ENCODE data around the gene MED22.
"Not testable (repeated sequence)": the region's sequence is repeated elsewhere in the genome, so short reads cannot be mapped to it uniquely, and the experiment has no call there.

The MED22 gene

GRCh38 chr9:133321411-133321935 lies 26.5 kb downstream of the MED22 start:
- Histone ChIP-seq H3K4me3 (ENCODE audit: low read length, poor library complexity, severe bottlenecking) (no peak overlapping the region), H3K4me2 (ENCODE audit: low read depth, low read length, poor library complexity, severe bottlenecking) (no peak overlapping the region), H3K9me3 (ENCODE audit: insufficient read depth, low read depth, low read length) (no peaks in the 10 kb centered on the region), H3K9ac (ENCODE audit: low read depth, low read length, poor library complexity, severe bottlenecking) (no peak overlapping the region), H2AFZ (ENCODE audit: low read length) (no peak overlapping the region), H3K36me3 (ENCODE audit: insufficient read depth, low read length) (no peaks in the 10 kb centered on the region), H3F3A (ENCODE audit: low read depth) (no peaks in the 10 kb centered on the region), H3K27me3 (ENCODE audit: insufficient read depth, low read length, poor library complexity, severe bottlenecking) (no peaks in the 10 kb centered on the region), H3K4me1 (ENCODE audit: insufficient read depth, low read length, poor library complexity, severe bottlenecking) (no peaks in the 10 kb centered on the region), H3K79me2 (ENCODE audit: insufficient read depth, low read length) (no peaks in the 10 kb centered on the region), H4K20me1 (ENCODE audit: insufficient read depth, low read length, poor library complexity, severe bottlenecking) (no peaks in the 10 kb centered on the region), H3K9me2 (replicated peaks; ENCODE audit: low read depth, low read length) (no peaks in the 10 kb centered on the region)
- TF ChIP-seq, protein P1, sequence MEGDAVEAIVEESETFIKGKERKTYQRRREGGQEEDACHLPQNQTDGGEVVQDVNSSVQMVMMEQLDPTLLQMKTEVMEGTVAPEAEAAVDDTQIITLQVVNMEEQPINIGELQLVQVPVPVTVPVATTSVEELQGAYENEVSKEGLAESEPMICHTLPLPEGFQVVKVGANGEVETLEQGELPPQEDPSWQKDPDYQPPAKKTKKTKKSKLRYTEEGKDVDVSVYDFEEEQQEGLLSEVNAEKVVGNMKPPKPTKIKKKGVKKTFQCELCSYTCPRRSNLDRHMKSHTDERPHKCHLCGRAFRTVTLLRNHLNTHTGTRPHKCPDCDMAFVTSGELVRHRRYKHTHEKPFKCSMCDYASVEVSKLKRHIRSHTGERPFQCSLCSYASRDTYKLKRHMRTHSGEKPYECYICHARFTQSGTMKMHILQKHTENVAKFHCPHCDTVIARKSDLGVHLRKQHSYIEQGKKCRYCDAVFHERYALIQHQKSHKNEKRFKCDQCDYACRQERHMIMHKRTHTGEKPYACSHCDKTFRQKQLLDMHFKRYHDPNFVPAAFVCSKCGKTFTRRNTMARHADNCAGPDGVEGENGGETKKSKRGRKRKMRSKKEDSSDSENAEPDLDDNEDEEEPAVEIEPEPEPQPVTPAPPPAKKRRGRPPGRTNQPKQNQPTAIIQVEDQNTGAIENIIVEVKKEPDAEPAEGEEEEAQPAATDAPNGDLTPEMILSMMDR (conservative IDR thresholded peaks at IDR 0.05; ENCODE audit: low read length) = no peak
- TF ChIP-seq EZH2phosphoT487 (IDR thresholded peaks at IDR 0.05; ENCODE audit: borderline replicate concordance) = no peak

DNA sequence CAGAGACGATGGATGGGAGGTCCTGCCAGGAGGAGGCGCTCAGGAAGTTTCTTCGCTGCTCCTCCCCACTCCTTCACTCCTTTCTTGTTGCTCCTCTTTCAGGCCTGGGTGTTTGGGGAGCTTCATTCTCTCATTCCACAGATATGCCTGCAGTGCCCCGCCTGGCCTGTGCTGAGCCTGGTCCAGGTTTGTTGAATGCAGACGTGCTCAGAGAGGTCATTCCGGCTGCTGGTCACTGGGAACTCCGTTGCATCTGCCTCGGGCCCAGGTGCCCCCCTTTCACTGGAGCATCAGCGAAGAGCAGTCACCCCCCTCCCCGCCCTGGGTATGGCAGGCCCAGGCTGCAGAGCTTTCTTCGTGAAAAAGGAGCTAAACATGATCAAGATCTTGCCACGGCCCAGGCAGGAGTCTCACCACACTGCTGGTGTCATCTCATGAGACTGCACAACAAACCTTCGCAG lies 27.5 kb downstream of the MED22 start:
- Histone ChIP-seq H2AFZ (ENCODE audit: low read length) (no peak overlapping the region), H3K9me3 (ENCODE audit: insufficient read depth, low read depth, low read length) (no peaks in the 10 kb centered on the region), H3K27me3 (ENCODE audit: insufficient read depth, low read length, poor library complexity, severe bottlenecking) (no peaks in the 10 kb centered on the region), H3K4me2 (ENCODE audit: low read depth, low read length, poor library complexity, severe bottlenecking) (no peak overlapping the region), H3K4me3 (ENCODE audit: low read length, poor library complexity, severe bottlenecking) (no peak overlapping the region), H3F3A (ENCODE audit: low read depth) (no peaks in the 10 kb centered on the region), H3K4me1 (ENCODE audit: insufficient read depth, low read length, poor library complexity, severe bottlenecking) (no peaks in the 10 kb centered on the region), H3K9me2 (replicated peaks; ENCODE audit: low read depth, low read length) (no peaks in the 10 kb centered on the region), H4K20me1 (ENCODE audit: insufficient read depth, low read length, poor library complexity, severe bottlenecking) (no peaks in the 10 kb centered on the region), H3K36me3 (ENCODE audit: insufficient read depth, low read length) (no peaks in the 10 kb centered on the region), H3K79me2 (ENCODE audit: insufficient read depth, low read length) (no peaks in the 10 kb centered on the region), H3K9ac (ENCODE audit: low read depth, low read length, poor library complexity, severe bottlenecking) (no peak overlapping the region)
- TF ChIP-seq, protein P1 (conservative IDR thresholded peaks at IDR 0.05; ENCODE audit: low read length) = no peak
- no peak for TF ChIP-seq EZH2phosphoT487 (IDR thresholded peaks at IDR 0.05; ENCODE audit: borderline replicate concordance)

DNA sequence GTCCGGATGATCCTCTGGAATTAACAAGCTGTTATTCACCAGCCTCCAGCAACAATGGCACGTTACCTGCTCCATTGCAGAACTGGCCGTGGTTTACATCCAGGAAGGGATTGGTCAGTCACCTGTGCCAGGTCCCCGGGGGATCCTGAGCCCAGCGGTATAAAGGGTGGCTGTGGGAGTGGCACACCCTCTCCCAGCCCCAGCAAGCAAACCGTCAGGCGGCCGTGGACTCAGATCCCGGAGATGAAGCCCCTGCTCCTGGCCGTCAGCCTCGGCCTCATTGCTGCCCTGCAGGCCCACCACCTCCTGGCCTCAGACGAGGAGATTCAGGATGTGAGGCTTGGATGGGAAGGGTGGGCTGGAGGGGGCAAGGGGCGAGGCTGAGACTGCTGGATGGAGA lies 30.4 kb downstream of the MED22 start:
- not testable (repeated sequence) for H3K4me2 ChIP-seq (ENCODE audit: low read depth, low read length, poor library complexity, severe bottlenecking); H3K4me1 ChIP-seq (ENCODE audit: insufficient read depth, low read length, poor library complexity, severe bottlenecking); H3K4me3 ChIP-seq (ENCODE audit: low read length, poor library complexity, severe bottlenecking); H3K79me2 ChIP-seq (ENCODE audit: insufficient read depth, low read length); H4K20me1 ChIP-seq (ENCODE audit: insufficient read depth, low read length, poor library complexity, severe bottlenecking); H3K27me3 ChIP-seq (ENCODE audit: insufficient read depth, low read length, poor library complexity, severe bottlenecking); H3K36me3 ChIP-seq (ENCODE audit: insufficient read depth, low read length); H2AFZ ChIP-seq (ENCODE audit: low read length); H3K9me3 ChIP-seq (ENCODE audit: insufficient read depth, low read depth, low read length); H3K9me2 ChIP-seq (replicated peaks; ENCODE audit: low read depth, low read length); H3K9ac ChIP-seq (ENCODE audit: low read depth, low read length, poor library complexity, severe bottlenecking); H3F3A ChIP-seq (ENCODE audit: low read depth)

- no peaks in the 10 kb centered on the region for H3K27me3 ChIP-seq (ENCODE audit: insufficient read depth, low read length, poor library complexity, severe bottlenecking)
- no peaks in the 10 kb centered on the region for H4K20me1 ChIP-seq (ENCODE audit: insufficient read depth, low read length, poor library complexity, severe bottlenecking)
- no peak overlapping the region for H3K4me2 ChIP-seq (ENCODE audit: low read depth, low read length, poor library complexity, severe bottlenecking)
- H3K9me3 ChIP-seq (ENCODE audit: insufficient read depth, low read depth, low read length) = no peaks in the 10 kb centered on the region
- H3K4me1 ChIP-seq (ENCODE audit: insufficient read depth, low read length, poor library complexity, severe bottlenecking) = no peaks in the 10 kb centered on the region
- no peaks in the 10 kb centered on the region for H3K79me2 ChIP-seq (ENCODE audit: insufficient read depth, low read length)
- no peaks in the 10 kb centered on the region for H3F3A ChIP-seq (ENCODE audit: low read depth)
- H3K36me3 ChIP-seq (ENCODE audit: insufficient read depth, low read length) = no peaks in the 10 kb centered on the region
- no peak overlapping the region for H2AFZ ChIP-seq (ENCODE audit: low read length)
- TF ChIP-seq EZH2phosphoT487 (IDR thresholded peaks at IDR 0.05; ENCODE audit: borderline replicate concordance) = no peak
- TF ChIP-seq, protein P1 (conservative IDR thresholded peaks at IDR 0.05; ENCODE audit: low read length) = no peak
- H3K9ac ChIP-seq (ENCODE audit: low read depth, low read length, poor library complexity, severe bottlenecking) = no peak overlapping the region
- H3K9me2 ChIP-seq (replicated peaks; ENCODE audit: low read depth, low read length) = no peaks in the 10 kb centered on the region
- H3K4me3 ChIP-seq (ENCODE audit: low read length, poor library complexity, severe bottlenecking) = no peak overlapping the region
Measured at GRCh38 chr9:133315997-133316396, 31.9 kb downstream of the MED22 start.

Data from Loucy (cell line).